22Rv1 (cell line): ENCODE results near the gene CHD6.

ENCODE experiments used
- H3K27ac ChIP-seq: fragments of 450-650 bp; 2 replicates; pipeline ENCODE4 v1.5.1; 2017
- ZFX ChIP-seq: fragments of 450-650 bp; IDR thresholded peaks from 2 replicates; pipeline ENCODE4 v1.6.1; 2017; ENCODE audit warnings: antibody characterized with exemption, borderline replicate concordance
- TF ChIP-seq, protein P1 (sequence below): fragments of 450-650 bp; IDR thresholded peaks from 2 replicates; pipeline ENCODE4 v1.5.1; 2017; ENCODE audit warnings: mild to moderate bottlenecking

The CHD6 gene, protein sequence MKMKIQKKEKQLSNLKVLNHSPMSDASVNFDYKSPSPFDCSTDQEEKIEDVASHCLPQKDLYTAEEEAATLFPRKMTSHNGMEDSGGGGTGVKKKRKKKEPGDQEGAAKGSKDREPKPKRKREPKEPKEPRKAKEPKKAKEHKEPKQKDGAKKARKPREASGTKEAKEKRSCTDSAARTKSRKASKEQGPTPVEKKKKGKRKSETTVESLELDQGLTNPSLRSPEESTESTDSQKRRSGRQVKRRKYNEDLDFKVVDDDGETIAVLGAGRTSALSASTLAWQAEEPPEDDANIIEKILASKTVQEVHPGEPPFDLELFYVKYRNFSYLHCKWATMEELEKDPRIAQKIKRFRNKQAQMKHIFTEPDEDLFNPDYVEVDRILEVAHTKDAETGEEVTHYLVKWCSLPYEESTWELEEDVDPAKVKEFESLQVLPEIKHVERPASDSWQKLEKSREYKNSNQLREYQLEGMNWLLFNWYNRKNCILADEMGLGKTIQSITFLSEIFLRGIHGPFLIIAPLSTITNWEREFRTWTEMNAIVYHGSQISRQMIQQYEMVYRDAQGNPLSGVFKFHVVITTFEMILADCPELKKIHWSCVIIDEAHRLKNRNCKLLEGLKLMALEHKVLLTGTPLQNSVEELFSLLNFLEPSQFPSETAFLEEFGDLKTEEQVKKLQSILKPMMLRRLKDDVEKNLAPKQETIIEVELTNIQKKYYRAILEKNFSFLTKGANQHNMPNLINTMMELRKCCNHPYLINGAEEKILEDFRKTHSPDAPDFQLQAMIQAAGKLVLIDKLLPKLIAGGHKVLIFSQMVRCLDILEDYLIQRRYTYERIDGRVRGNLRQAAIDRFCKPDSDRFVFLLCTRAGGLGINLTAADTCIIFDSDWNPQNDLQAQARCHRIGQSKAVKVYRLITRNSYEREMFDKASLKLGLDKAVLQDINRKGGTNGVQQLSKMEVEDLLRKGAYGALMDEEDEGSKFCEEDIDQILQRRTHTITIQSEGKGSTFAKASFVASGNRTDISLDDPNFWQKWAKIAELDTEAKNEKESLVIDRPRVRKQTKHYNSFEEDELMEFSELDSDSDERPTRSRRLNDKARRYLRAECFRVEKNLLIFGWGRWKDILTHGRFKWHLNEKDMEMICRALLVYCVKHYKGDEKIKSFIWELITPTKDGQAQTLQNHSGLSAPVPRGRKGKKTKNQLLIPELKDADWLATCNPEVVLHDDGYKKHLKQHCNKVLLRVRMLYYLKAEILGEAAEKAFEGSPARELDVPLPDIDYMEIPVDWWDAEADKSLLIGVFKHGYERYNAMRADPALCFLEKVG (N-terminal part only)

DNA sequence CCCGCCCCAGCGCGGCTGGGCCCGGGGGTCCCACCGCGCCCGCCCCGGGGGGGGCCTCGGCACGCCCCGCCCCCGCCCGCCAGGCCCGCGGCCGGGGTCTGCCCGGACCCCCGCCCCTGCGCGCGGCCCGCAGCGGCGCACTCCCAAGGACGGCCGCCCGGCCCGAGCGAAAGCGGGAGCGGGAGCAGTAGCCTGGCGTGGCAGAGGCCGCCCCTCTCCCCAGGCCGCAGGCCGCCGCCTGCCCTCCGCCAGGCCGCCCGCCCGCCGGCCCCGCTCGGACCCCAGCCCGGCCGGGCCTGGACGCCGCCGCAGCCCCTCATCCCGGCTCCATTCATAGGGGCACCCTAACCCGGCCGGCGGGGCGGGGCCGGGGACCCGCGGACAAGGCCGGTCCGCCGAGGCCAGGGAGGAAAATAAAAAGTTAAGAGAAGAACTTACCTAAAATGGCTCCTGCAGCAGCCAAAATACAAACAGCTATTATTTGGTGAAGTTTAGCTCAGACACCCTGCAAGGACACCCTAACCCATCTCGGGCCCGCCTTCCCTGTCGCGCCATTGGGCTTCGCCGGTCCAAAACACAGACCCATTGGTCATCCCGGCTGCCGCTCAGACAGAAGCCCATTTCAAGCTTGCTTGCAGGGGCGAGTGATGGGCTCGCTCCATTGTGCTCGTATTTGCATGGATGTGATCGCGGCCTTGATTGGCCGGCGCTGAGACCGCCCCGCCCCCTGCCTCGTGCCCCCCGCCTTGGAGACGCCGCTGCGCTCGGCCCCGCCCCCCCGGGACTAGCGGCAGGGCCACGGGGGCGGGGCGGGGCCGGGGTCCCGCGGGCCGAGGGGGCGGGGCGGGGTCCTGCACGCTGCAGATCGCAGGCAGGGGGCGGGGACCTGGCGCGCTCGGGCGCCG lies at the start of gene CHD6:
TSS of gene CHD6 (minus strand) at position 476 of the 905 bp plus-strand sequence. CDS start 67,040 bp downstream, outside the sequence.
- TF ChIP-seq, protein P1, sequence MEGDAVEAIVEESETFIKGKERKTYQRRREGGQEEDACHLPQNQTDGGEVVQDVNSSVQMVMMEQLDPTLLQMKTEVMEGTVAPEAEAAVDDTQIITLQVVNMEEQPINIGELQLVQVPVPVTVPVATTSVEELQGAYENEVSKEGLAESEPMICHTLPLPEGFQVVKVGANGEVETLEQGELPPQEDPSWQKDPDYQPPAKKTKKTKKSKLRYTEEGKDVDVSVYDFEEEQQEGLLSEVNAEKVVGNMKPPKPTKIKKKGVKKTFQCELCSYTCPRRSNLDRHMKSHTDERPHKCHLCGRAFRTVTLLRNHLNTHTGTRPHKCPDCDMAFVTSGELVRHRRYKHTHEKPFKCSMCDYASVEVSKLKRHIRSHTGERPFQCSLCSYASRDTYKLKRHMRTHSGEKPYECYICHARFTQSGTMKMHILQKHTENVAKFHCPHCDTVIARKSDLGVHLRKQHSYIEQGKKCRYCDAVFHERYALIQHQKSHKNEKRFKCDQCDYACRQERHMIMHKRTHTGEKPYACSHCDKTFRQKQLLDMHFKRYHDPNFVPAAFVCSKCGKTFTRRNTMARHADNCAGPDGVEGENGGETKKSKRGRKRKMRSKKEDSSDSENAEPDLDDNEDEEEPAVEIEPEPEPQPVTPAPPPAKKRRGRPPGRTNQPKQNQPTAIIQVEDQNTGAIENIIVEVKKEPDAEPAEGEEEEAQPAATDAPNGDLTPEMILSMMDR: no peak
- TF ChIP-seq ZFX: no peak
- H3K27ac ChIP-seq: peak within 1 kb of the TSS; percentile 95

DNA sequence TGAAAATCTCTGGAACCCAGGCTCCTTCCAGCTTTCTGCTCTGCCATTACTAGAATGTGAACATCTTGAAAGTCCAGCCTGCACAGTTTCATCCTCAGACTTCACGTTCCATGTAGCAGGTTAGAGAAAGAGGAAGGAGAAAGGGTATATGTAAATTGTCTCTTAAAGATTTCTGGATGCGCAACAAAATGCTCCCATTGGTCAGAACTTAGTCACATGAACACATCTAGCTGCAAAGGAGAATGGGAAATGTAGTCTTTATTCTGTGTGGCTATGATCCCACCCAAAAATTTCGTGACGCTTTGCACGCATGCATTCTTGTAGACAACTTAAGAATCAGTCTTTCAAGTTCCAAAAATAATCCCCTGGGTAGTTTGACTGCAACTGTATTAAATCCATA lies 46.4 kb upstream of the CHD6 start:
- TF ChIP-seq, protein P1: no peak
- TF ChIP-seq ZFX: no peak
- no peak overlapping the region; the same call in 1 of the 2 replicates for H3K27ac ChIP-seq

DNA sequence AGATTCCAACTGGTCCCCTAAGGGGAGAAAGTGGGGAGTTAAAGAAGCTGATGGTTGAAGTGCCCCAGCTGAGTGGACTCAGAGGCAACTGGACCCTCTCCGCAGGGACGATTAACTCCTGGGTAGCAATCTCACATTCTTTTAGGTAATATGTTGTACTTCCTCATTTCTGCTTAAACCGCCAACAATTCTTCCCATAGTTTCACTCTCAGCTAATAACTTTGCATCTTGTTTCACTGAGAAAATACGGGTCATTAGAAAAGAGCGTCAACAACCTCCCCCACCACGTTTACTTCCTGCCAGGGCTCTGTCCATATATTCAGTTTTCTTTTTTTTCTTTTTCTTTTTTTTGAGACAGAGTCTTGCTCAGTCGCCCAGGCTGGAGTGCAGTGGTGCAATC lies 39.5 kb upstream of the CHD6 start:
- TF ChIP-seq, protein P1: no peak
- no peak for TF ChIP-seq ZFX
- no peak overlapping the region for H3K27ac ChIP-seq

DNA sequence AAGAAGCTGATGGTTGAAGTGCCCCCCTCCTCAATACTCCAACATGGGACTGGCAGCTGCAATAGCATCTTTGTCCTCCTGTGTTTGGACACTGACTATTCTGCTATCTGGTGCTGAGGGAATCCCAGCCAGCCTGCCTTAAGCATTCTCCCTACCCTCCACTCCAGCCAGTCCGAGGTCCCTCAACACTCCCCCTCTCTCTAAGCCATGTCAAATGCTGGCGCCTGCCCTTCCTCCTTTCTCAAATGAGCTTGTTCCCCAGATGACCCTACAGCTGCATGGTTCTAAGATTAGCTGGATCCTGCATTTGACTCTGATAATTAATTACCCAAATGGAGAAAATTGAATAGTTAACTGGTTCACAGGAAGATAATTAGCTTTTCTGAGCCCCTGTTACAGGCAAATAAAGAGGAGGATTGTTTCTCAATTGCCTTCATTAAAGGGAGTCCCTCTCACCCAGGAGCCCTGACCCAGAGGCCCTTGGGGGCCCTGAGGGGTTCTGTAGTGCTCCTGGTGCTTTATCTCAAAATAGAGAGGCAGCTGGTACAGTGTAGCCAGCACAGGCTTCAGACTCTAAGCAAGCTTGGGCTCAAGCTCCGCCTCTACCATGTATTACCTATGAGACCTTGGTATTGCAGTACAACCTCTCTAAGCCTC lies 37.9 kb upstream of the CHD6 start:
- TF ChIP-seq, protein P1: no peak
- no peak for TF ChIP-seq ZFX
- no peak overlapping the region for H3K27ac ChIP-seq

DNA sequence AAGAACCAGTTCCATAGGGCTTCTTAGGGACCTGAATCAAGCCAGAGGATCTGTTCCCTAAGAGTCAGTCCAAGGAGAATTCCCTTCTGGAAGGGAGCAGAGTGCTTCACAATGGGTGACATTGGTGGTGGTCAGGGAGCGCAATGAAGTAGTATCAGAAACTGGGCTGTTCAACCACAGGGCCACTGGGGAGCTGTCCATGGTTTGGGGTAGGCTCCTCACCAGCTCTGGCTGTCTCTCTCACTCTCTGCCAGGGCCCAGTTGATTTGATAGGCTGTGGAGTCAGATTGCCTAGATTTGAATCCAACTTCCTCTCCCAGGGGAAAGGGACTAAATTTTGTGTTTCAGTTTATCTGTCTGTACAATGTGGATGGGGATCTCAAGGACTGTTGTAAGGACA lies 36.7 kb upstream of the CHD6 start:
- no peak overlapping the region for H3K27ac ChIP-seq
- TF ChIP-seq, protein P1: no peak
- TF ChIP-seq ZFX: no peak

DNA sequence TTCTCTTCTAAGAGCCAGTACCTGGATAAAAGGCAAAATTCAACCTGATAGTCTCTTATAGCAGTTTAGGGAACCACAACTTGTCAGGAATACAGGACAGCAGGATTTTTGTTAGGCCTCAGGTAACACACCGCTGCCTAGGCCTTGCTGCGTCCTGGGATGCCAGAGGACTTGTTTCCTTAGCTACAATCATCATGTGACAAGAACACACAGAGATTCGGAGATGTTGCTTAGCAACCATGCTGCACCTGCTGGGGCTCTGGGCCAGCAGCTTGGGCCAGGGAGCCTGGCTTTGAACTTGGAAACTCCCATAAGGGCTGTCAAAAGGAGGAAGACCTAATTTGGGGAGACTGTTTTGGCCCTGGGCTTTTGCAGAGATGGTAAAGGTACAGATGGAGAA lies 36.1 kb upstream of the CHD6 start:
- no peak overlapping the region for H3K27ac ChIP-seq
- TF ChIP-seq ZFX: no peak
- TF ChIP-seq, protein P1: no peak
